NCI-H187 (cell line): Measurements from ENCODE around the gene ARPC2.
"Not testable (repeated sequence)": the region's sequence is repeated elsewhere in the genome, so short reads cannot be mapped to it uniquely, and the experiment has no call there.

ENCODE experiments used
- DNase-seq, 2 experiments: peaks; one replicate each; lab custom pipeline; 2025; lab: John Stamatoyannopoulos, UW

The ARPC2 gene

DNA sequence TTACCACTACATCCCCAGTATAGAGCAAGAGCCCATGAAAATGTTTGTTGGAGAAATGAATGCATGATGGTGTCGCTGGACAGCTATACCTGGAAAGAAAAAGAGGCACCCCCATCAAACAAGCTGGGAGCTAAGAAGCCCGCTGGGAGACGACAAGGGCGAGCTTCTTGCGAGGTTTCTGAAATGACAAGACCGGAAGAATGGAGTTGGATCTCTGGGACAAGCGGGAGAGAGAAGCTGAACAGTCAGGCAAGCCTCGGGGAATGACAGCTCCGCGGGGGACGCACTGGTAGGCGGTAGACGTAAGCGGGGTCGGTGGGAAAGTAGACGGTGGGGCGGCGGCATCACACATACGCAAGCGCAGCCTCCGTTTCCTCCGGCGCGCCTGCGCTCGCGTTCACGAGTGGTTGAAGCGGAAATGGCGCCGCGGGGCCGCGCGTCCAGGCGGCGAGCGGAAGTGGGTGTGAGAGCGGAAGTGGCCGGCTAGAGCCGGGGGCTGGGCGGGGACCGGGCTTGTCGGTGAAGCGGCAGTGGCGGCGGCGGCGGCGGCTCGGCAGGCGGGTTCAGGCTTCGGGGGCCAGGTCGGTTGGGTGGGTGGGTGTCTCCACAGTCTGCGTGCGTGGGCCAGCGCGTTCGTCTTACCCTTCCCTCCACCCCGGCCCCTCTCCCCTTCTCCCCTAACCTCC lies at the start of gene ARPC2:
TSS of gene ARPC2 (plus strand) at position 516 of the 686 bp plus-strand sequence. CDS start 282 bp downstream, outside the sequence.
- DNase-seq = peak; percentile 55 to 69

DNA sequence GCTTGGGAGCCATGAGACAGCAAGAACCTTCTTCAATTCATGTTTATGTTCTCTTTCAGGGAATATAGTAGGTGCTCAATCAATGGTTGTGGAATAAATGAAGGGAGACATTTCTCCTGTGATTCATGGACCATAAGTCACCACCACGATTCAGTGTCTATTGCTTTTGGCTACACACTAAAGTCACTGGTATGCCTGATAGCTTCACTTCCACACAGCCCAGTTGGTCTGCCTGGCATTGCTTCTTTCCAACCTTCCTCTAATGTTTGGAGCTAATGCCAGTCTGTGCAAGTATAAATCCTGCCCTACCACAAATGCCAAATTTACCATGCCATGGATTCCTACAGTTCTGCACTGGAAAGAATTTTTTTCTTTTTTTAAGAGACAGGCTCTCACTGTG lies 49.0 kb upstream of the ARPC2 start:
- no peak for DNase-seq

DNA sequence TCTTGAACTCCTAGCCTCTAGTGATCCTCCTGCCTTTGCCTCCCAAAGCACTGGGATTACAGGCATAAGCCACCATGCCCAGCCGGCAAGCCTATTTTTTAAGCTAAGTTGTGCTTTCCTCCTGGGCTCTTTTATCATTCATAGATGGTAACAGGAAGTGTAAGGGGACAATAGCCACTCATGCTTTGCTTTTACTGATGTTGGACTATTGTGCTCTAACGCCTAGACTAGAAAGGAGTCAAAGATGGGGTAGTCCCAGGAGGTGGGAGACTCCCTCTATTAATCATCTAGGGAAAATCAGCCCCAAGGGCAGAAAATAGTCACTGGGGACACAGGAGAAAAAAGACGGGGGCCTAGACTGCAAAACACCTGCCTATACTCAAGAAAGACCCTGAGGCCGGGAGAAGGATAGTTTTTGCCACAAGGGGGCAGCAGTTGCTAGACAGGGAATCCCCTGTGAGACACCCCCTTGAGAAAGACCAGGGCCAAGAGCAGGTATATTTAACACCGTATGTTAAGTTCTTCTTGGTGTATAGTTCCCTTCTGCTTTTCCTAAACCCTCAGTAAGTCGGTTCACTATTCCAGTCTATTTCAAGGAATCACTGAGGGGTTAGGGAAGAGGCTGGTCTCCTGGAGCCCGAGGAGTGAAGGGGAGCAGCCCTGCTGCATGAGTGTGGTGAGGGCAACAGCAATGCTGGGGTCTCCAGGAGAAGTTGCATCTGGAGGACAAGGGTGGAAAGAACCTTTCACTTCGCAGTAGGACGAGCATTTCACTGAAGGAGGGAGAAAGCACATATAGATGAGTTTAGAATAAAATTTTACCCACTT lies 48.1 kb upstream of the ARPC2 start:
- DNase-seq = peak in 1 of 2 experiments; percentile 1

DNA sequence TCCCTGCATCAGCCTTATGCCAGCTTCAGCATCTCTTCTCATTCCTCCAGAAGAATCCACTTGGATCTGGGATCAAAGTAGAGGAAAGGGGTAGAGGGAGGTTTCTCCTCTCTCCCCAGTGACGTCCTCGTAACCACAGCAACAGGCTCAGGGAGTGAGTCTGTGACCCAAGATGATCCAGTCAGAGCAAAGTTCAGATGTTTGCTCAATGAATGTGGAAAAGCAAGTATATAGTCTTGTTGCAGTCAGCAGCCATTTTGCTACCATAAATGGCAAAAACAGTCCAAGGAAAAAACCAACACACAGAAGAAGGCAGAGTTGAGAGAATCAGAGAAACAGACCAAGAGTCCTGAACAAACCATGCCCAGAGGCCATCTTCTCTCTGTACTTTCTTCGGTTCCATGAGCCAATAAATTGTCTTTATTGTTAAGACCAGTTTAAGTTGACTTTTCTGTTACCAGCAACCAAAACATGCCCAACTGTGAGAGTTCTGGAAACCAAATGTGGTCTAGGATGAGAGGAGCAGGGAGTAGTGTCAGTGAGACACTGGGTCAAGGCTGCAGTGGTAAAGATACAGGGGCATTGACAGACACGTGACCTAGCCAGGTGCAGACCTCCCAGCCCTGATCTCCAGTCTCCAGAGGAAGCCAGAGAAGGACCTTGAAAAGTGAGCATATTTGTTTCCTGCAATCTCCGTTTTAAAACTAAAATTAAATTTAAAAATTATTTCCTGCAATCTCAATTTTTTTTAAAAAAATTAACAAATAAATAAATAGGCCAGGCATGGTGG lies 47.0 kb upstream of the ARPC2 start:
- DNase-seq = no peak

DNA sequence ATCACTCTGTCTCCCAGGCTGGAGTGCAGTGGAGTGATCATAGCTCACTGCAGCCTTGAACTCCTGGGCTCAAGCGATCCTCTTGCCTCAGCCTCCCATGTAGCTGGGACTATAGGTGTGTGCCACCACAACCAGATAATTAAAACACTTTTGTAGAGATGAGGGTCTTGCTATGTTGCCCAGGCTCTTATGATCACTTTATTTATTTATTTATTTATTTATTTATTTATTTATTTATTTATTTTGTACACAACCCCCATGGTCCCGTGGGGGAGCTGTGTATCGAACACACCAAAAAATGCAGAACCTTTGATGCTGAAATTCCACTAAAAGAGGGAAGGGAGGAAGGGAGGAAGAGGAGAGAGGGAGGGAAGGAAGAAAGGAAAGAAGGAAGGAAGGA lies 45.2 kb upstream of the ARPC2 start:
- DNase-seq = not testable (repeated sequence)

DNA sequence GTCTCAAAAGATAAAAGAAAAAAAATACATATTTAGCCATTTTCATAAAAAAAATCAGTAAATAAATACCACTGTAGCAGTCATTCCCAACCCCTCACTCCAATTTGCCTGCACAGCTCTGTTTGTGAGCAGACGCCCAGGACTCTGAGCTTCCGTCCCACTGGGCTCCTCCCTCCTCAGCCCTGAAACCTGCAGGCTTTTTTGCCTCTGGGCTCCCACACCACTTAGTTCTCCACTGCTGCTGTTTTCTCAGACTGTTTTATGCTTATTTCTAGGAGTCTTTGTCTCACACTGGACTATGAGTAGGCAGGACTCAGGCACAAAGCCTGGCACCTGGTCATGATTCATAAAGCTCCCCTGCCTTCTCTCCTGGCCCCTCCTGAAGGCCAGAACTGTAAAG lies 44.1 kb upstream of the ARPC2 start:
- no peak for DNase-seq

DNA sequence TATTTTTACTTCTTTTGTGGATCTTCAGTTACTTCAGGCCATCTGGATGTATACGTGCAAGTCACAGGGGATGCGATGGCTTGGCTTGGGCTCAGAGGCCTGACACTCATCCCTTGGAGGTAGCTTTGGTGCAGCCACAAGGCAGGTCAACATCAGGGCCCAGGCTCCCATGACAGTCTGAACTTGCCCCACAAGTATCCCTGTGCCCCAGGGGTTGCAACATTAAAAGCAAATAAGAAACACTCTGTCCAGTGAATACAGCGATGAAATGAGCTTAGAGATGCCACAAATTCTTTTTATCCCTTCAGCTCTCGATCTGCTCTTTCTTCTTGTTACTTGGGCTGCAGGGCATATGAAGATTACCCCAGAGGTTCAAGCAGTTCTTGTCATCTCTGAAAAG lies 37.2 kb upstream of the ARPC2 start:
- no peak for DNase-seq

DNA sequence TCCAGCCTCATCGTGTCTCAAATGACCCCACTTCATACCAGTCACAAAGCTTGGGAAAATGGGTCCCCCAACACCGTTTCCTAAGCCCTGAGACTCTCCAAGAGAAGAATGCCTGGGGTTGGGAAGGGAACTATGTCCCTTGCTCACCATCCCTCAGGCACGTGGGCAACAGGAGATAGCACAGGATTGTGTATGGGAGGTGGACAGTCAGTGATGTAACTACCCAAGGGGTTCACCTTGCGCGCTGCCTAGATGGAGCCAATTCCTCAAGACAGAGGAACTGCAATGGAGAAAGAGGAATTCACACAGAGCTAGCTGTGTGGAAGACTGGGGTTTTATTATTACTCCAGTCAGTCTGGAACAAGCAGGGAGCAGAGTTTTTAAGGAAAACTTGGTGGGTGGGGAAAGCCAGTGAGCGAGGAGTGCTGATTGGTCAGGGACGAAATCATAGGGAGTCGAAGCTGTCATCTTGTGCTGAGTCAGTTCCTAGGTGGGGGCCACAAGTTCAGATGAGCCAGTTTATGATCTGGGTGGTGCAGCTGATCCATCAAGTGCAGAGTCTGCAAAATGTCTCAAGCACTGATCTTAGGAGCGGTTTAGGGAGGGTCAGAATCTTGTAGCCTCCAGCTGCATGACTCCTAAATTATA lies 36.4 kb upstream of the ARPC2 start:
- no peak for DNase-seq

DNA sequence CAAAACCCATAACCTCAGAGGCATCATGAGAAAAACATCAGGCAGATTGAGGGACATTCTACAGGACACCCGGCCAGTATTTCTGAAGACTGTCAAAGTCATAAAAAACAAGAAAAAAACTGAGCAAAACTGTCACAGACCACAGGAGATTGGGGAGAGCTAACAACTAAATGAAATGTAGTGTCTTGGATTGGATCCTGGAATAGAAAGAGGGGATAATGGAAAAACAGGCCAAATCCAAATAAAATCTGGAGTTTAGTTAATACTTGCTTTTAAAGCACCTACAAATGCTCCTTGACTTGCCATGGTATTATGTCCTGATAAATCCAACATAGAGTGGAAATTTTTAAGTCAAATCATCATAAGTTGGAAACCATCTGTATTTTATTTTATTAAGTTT lies 32.7 kb upstream of the ARPC2 start:
- no peak for DNase-seq

DNA sequence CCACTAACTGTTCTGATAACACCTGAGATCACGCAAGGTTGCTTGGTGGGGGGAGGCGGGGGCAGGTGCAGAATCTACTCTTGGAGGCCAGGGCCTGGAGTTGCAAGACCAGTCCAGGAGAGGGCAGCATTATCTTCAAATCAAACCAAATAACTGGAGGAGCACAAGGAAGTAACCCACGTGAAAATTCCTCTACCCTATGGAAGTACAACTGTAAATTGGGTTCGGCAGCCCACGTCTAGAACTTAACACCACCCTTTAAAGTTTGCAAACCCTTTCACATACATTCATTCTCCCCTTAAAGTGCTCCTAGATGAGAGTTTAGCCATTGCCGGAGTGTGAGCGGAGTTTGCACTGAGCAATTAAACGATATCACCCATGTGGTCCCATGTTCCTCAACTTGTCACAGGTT lies 30.6 kb upstream of the ARPC2 start:
- DNase-seq = peak in 1 of 2 experiments; percentile 28

DNA sequence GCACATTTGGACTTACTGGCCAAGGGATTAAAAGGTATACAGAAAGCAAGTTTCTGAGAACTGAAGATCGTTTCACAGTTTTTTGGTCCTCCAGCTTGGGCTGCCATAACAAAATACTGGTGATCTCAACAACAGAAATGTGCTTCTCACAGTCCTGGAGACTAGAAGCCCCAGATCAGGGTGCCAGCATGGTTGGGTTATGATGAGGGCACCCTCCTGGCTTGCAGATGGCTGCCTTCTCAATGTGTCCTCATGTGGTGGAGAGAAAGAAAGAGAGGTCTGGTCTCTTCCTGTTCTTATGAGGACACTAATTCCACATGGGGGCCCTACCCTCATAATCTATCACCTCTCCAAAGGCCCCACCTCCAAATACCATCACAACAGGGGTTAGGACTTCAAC lies 30.1 kb upstream of the ARPC2 start:
- DNase-seq = no peak

DNA sequence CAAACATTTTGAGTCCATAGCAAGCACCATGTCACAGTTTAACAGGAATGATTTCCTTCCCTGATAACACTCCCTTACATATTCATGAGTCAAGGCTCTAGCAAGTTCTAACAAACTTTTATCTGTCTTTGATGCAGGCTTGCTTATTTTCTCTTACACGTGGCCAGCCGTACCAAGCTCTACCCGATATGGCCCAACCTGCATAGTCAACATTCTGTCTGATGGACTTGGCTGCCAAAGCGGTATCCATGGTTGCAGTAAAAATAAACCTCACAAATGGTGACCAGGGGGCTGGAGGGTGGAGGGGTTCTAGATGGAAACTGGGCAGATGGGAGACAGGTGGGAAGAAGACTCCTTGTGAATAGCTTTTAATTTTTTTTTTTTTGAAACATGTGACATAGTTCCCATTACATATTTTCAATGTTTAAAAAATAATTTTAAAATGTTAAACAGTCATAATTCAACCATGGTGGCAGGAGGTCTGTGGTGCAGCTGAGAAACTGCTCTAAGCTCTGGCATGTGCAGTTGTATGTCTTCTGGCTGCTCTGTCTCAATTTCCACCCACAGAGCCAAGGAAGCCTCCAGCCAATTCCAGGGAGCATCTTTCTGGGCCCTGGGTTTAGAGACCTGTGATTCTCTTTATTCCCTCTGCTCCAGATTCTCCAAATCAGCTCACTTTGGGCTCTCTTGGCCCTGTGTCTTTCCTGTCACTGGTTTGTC lies 29.5 kb upstream of the ARPC2 start:
- DNase-seq = no peak

DNA sequence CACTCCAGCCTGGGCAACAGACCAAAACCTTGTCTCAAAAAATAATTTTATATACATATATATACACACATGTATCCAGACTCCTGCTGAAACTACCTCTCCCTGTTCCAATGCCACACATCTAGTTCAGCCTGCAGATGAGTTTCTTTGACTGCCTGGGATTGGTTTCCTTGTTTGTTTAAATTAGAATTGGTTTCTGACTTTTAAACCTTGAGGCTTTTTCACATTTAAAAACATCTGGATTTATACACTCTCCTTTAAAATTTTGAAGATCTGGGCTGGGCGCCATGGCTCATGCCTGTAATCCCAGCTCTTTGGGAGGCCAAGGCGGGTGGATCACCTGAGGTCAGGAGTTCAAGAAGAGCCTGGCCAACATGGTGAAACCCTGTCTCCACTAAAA lies 28.5 kb upstream of the ARPC2 start:
- no peak for DNase-seq

DNA sequence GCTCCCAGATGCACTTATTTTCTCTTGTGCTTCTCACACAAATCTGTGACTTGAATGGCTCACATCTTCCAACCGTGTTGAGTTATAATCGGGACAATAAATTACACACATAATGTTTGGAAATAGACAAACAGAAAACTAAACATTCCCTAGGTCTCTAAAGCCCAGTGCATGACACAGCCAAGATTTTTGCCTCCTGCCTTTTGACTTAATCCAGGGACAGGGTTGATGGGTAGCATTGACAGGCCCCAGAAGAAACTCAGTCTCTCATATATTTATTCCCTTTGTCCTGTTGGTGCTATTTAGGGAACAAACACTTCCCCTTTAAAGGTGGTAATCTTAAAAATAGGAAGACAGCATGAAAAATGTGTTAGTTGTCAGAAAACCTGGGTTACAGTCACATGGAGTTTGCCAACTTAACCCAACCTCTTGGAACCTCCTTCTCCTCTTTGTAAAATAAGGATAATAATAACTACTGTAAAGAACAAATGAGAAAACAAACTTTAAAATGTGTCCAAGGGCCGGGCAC lies 24.0 kb upstream of the ARPC2 start:
- no peak for DNase-seq

DNA sequence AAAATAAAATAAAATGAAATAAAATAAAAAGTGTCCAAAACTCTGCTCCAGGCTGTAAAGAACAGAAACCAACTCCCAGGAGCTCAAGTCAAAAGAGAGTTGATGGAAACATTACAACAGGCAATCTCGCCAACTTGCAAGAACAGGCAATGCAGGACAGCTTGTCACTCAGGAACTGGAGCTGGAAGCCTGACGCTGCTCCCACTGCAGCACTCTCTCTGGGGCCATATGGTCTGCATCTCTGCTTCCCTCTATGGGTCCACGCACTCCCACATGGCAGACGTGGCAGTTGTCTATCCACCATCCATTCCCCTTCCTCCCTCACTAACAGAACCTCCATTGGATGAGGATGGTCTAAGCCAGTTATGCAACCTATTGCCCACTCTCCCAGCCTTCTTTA lies 23.3 kb upstream of the ARPC2 start:
- no peak for DNase-seq

DNA sequence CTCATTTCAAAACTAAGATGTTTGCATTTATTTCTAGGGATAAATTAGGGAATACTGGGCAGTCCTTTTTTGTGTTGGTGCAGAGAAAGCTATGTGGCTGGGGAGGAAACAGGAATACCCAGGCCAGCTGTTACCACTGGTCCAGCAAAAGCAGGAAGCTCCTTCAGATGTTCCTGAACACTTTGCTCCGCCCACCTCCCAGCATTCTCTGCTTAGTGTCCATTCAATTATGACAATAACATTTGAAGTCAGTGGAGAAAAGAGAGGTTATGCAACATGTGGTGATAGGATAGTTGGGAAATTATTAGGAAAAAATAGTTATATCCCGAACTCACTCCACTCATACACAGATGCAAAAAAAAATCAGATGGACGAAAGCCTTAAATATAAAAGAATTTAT lies 22.1 kb upstream of the ARPC2 start:
- DNase-seq = no peak

DNA sequence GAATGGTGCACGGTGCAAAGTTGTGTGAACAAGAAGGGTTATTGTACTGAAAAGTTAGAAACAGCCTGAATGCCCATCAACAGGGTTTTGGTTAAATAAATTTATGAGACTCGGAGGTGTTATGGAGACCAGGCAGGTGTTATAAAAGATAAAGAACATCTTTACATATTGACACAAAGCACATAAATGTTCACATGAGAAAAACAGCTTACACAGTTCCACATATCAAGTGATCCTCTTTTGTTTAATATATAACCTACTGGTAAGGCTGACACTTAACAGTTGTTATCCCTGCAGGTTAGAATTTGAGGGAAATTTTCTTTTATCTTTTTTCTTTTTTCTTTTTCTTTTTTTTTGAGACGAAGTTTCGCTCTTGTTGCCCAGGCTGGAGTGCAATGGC lies 20.0 kb upstream of the ARPC2 start:
- no peak for DNase-seq

DNA sequence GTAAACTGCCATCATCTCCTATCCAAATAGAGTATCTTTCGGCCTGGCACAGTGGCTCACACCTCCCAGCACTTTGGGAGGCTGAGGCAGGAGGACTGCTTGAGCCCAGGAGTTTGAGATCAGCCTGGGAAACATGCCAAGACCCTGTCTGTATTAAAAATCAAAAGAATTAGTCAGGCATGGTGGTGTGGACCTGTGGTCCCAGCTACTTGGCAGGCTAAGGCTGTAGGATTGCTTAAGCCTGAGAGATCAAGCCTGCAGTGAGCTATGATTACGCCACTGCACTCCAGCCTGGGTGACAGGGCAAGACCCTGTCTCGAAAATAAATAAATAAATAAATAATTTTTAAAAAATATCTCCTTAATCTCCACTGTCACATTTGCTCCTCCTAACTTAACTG lies 14.7 kb upstream of the ARPC2 start:
- DNase-seq = no peak

DNA sequence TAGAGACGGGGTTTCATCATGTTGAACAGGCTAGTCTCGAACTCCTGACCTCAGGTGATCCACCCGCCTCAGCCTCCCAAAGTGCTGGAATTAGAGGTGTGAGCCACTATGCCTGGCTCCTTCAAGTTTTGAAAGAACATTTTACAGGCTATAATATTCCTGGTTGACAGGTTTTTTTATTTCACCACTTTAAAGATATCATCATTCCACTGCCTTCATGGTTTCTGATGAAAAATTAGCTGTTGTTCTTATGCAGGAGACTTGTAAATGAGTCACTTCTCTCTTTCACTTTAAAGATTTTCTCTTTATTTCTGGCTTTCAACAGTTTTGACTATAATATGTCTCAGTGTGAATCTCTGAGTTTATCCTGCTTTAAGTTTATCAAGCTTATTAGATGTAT lies 7.9 kb upstream of the ARPC2 start:
- no peak for DNase-seq

DNA sequence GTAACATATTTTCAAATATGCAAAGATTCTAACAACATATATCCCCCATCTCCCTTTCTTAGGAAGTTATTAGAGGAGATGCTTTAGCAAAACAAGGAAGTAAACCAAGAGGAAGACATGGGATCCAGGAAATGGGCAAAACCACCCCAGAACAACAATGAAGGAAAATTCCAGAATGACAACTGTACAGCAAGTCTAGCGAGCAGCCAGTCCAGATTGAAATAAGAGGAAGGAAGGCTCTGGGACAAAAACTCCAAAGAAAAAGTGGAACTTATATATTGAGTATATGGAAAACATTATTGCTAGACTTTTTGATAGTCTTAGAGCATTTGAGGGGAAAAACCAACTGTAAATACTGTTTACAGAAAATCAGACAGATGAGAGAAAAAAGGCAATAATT lies 2.9 kb upstream of the ARPC2 start:
- no peak for DNase-seq

DNA sequence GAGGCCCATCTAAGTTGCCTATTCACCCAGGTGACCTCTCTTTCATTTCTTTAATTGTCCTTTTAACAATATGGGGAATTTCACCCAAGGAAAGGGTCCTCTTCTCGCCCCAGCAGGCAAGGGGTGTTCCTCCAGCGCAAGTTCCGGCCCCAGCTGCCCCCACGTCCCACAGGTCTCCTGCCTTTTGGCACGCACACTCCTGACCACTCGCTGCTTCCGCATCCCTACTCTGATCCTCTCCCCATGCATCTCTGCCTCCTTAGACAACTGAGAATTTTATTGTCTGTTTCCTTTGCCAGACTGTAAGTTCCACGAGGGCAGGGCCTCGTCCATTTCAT lies 684 bp upstream of the ARPC2 start:
- no peak for DNase-seq
